DLD1 (cell line): ENCODE measurements around the gene NDE1.

Source experiments
- in situ Hi-C: cut with HindIII; loops from 2 replicates; pipeline ENCODE4 v1.10.0; 2017; ENCODE audit warnings: low sequenced_read_pairs

The NDE1 gene

DNA sequence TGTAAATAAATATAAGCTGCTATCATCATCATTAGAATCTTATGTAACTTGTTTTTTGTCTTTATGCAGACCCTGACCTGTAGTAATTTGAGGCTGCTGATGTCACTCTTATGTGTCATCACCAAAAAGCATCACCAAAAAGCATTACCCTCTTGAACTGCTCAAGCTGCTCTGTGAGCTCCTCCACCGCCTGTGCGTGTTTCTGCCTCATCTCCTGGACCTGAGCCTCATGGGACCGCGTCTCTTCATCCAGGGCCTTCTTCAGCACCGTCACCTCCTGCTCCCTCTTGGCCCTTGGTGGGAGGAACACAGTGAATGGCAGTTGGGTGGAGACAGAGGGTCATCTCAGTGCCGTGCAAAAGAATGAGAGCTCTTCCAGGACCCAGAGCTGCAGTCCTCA lies 82.4 kb downstream of the NDE1 start:
- in situ Hi-C loops, result no loop called here

DNA sequence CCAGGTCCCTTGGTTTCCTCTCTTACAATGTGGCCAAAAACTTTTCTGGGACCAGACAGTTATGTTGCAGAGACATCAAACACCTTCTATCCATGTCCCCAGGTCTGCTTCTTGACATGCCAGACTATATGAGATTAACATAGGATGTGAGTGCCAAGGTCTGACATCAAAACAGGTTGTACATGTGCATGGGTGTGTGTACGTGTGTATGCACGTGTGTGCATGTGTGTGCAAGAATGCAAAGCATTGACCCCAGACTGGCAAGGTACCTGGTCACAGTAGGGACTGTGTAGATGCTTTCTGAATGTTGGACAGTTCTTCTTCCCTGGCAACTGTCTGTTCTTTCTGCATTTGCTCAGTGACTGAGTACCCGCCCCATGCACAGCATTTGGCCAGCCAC lies 85.6 kb downstream of the NDE1 start:
- in situ Hi-C loops, result no loop called here

DNA sequence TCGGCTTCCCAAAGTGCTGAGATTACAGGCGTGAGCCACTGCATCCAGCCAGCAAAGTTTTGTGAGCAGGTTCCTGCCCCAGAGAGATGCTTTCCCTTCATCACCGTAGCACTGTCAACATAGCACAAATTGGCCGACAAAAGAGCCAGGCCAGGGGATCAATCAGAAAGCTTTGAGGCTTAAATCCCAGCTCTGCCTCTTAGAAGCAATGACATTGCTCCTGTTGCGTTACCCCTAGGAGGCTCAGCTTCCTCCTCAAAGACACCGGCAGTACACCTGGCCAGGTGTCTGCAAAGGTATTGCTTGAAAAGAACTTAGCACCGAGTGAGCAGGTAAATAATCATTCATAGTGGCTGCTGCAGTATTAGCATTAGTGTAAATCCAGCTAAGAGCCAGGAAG lies 86.5 kb downstream of the NDE1 start:
- in situ Hi-C loops, result no loop called here

DNA sequence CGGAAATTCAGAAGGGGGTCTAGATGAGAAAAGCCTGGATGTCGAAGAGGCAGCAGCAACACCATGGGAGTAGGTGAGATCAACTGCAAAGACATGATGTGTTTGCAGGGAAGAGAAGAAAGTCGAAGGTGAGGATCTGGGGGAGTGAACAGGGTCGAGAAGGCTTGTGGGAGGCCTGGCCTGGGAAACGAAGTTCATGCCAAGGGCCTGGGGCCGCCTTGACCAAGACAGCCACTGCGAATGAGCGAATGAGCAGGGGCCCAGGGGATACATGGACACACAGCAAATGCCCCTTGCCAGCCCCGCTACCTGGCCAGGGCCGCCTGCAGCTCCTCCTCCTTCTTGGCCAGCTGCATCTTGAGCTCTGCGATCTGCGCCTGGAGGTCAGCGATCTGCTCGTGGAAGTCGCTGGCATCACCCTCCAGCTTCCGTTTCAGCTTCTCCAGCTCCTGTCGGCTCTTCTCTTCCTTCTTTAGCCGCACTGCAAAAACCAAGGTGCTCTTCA lies 87.1 kb downstream of the NDE1 start:
- in situ Hi-C loops, result no loop called here

DNA sequence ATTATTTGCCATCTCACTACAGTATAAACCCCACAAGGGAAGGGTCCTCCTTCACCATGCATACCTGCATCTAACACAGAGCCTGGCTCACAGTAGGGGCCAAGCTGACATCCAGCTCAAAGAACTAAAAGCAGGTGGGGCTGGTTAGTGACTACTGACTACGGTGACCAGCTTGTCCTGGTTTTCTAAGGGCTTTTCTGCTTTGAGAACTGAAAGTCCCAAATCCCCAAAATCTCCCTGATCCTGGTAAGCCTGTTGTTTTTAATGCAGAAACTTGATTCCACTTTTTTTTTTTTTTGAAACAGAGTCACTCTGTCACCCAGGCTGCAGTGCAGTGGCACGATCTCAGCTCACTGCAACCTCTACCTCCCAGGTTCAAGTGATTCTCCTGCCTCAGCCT lies 89.4 kb downstream of the NDE1 start:
- in situ Hi-C loops, result no loop called here

DNA sequence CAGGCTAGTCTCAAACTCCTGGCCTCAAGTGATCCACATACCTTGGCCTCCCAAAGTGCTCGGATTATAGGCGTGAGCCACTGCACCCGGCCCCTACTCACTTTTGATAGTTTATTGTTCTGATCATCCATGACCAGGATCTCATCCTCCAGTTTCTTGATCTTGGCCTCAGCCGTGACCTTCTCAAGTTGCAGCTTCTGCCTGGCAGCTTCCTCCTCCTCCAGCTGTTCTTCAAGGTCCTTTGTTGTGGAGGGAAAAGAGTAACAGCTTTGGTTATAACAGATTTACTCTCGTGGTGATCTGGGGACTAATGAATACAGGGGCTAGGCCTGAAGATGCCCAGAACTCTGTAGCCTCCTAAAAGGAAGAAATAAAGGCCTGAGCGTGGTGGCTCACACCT lies 89.9 kb downstream of the NDE1 start:
- in situ Hi-C loops, result no loop called here

DNA sequence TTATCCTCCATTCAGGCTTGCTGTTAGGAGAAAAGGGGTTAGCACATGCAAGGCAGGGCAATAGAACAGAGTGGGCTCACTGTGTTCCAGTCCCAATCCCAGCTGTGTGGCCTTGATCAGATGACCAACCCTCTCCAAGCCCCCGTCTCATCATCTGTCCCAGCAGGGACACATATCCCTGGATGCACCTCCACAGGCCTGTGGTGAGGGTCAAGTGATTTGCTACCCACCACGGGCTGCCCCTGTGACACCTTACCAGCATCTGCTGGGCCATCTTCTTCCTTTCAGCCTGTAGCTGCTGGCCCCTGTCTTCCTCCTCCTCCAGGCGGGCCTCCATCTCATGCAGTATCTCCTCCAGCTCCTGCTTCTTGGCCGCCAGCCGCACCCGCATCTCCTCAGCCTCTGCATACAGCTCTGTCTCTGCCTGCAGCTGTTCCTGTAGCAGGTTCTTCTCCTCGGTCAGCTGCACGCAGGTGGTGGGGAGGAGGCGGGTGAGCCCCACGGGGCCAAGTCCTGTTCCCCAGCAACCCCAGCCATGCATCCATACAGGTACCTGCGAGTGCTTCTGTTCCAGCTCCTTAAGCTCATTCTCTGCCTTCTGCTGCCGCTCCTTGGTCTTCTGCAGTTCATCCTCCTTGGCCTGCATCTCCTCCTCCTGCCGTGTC lies 91.3 kb downstream of the NDE1 start:
- in situ Hi-C loops, result no loop called here

DNA sequence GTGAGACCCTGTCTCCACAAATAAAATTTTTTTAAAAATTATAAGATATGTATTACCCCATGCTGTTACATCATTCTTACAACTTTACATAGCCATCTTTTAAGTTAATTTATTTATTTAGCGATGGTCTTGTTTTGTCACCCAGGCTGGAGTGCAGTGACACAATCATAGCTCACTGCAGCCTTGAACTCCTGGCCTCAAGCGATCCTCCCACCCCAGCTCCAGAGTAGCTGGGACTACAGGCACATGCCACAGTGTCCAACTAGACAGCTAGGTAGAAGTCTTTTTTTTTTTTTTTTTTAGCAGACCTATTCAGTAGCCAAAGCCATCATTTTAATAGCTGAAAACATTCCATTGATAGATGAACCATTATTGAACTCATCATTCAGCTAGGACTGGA lies 92.7 kb downstream of the NDE1 start:
- in situ Hi-C loops, result no loop called here

DNA sequence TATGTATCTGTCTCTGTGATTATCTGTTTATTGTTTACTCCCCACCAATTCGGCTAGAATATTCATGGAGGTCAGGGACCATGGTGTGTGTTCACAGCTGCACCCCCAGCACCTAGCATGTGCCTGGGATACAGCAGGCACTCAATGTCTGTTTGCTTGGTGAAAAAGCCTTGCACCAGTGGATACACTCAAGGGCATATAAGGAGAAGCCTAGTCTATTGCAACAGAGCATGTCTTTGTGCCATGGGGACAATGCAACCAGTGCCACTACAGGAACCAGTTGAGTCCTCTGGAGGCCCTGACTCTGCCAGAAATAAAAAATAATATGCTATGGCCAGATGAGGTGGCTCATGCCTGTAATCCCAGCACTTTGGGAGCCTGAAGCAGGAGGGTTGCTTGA lies 93.6 kb downstream of the NDE1 start:
- in situ Hi-C loops, result no loop called here

DNA sequence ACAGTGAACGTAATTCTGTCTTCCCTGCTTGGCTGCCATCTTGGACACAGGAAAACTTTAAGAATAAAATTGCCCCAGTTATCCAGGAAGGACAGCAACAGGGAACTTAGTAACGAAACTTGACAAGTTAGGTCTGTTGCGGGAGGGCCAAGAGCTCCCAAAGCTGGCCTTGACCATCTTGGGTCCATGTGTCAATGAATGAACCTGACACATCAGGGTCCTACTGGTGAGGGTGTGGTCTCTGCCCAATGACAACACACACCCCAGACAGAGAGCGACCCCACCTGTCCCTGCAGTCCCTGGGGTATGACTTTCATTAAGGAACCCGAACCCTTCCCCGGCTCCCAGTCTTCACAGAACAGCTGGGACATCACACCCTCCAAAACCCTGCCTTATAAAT lies 96.3 kb downstream of the NDE1 start:
- in situ Hi-C loops, result no loop called here

DNA sequence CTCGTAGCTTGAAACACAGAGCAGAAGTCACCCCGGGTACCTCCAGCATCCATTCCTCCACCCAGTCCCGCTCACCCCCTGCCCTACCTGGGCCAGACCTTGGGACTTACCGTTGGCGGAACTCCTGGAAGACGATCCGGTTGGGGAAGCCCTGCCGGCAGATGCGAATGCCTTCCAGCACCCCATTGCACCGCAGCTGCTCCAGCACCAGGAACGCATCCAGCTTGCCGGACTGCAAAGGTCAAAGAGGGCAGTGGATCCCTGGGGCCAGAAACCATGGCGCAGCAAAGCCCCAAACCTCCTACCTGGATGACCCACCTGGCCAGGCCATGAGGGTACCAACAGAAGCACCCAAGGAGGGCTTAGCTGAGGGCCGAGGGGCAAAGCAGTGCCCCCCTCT lies 97.9 kb downstream of the NDE1 start:
- in situ Hi-C loops, result no loop called here

DNA sequence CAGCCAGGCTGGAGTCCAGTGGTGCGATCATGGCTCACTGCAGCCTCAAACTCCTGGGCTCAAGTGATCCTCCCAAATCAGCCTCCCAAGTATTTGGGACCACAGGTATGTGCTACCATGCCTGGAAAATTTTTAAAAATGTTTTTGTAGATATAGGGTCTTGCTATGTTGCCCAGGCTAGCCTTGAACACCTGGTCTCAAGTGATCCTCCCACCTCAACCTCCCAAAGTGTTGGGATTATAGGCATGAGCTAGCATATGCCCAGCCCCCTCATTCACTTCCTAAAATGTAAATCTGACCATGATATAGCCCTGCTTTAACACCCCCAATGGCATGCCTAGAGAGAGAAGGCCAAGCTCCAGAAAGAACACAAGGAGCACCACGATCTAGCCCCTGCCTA lies 98.6 kb downstream of the NDE1 start:
- in situ Hi-C loops, result no loop called here

DNA sequence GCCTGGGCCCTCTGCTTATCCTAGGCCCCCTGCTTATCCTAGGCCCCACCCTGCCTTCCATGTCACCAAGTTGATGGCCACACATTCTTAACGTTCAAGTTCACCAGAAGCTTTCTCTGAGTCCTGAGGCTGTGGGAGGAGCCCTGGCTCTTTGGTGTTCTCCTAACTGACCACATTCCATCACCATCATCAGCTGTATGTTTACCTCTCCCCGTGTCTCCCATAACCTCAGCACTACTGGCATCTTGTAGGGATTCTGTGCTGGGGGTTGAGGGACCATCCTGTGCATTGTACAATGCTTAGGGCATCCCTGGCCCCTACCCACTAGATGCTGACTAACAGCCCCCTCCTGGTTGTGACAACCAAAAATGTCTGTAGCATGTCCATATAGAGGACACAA lies 99.3 kb downstream of the NDE1 start:
- in situ Hi-C loops, result no loop called here

DNA sequence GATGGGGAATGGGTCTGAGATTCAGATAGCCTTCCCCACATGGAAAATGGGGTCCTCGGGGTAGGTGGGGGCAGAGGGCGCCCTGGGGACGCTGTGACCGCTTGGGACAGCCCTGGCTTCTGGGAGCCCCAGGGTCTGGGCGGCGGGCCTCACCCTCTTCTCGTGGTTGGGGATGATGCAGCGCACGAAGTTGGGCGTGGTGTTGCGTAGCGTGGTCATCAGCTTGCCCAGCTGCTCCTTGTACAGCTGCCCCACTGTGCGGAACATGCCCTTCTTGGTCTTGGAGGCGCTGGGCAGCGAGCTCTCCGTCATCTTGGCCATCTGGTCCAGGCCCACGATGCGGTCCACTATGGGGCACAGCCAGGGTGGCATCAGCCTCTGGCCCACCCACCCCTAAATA lies 99.9 kb downstream of the NDE1 start:
- in situ Hi-C loops, result no loop called here

DNA sequence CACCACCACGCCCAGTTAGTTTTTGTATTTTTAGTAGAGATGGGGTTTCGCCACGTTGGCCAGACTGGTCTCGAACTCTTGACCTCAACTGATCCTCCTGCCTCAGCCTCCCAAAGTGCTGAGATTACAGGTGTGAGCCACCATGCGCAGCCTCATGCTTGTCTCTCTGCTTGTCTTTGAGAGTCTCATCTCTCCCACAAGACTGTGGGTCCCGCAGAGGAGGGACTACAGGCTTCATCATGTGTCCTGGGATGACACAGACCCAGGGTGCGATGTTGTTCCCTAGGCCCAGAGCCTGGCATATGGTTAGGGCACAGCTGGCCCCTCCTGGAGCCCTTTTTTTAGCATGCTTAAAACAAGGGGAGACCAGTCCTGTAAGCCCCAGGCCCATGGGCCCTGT lies 101.9 kb downstream of the NDE1 start:
- in situ Hi-C loops, result no loop called here

DNA sequence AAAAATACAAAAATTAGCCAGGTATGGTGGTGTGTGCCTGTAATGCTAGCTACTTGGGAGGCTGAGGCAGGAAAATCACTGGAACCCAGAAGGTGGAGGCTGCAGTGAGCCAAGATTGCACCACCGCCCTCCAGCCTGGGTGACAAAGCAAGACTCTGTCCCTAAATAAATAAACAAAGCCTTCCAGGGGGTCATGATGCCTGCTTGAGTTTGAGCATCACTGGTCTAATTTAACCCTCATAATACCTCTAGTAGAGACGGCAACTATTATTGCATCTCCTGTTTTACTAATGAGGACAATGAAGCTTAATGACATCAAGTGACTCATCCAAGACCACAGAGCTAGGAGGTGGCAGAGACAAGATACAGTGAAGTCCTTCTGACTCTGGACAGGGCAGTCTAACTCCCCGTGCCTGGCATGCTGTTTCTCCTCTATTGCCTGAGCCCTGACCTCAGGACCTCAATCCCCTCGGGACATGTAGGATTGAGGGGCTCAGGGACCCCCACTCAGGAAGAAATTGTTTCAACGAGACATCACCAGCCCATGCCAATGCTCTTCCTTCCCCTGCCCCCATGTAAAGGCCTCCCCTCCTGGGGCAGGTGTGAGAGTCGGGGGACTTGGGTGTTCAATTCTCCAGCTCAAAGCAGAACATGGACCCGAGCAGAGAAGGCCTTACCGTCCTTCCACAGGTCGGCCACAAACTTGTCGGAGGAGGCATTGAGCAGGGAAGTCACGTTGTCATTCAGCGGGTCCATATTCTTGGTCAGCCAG lies 102.9 kb downstream of the NDE1 start:
- in situ Hi-C loops, result no loop called here

DNA sequence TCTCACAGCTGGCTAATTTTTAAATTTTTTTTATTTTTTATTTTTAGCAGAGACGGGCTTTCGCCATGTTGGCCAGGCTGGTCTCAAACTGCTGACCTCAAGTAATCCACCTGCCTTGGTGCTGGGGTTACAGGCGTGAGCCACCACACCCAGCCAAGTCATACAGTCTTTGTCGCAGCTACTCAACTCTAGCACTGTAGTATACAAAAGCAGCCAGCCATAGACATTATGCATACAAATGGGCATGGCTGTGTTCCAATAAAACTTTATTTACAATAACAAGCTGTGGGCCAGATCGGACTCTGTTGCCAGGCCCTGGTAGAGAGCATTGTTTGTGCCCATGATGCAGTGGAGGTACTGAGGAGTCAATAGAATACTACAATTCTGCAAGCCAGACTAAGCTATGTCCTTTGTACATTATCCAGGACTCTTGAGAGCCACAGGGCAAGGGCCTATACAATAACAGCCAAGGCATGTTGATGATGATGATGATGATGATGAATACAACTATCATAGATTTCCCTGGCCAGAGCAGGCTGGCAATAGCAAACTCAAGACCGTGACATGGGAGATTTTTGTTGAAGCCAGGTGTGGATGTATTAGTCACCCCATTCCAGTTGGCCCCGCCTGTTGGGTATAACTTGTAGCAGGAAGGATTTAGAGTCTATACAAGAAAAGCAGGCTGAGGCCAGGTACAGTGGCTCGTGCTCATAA lies 104.9 kb downstream of the NDE1 start:
- in situ Hi-C loops, result no loop called here

DNA sequence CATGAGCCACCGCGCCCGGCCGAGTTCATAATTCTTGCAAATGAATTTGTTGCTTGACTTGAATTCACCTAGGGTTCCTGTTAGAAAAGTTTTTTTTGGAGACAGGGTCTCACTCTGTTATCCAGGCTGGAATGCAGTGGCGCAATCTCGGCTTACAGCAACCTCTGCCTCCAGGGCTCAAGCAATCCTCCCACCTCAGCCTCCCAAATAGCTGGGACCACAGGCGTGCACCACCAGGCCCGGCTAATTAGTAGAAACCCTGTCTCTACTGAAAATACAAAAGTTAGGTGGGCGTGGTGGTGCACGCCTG lies 107.0 kb downstream of the NDE1 start:
- in situ Hi-C loops, result no loop called here

DNA sequence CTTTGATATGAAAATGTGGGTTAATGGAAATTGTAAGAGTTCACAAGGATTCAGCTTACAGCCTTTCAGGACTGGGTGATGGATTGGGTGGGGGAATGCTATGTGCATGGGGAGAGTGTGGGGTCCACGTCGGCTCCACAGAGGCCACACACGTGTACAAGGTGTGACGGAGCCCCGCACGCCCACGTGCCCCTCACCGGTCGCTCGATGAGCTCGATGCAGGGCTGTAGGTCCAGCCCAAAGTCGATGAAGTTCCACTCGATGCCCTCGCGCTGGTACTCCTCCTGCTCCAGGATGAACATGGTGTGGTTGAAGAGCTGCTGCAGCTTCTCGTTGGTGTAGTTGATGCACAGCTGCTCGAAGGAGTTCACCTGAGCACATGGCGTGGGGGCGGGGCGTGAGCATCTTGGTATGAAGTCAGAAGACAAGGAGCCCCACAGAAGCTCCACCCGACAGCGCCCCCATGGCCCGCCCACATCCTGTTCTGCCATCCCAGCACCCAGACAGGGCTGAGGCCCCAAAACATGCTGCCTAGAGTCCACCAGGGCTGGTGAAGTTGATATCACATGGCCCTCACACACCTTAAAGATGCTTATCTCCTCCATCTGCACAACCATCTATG lies 107.7 kb downstream of the NDE1 start:
- in situ Hi-C loops, result no loop called here

DNA sequence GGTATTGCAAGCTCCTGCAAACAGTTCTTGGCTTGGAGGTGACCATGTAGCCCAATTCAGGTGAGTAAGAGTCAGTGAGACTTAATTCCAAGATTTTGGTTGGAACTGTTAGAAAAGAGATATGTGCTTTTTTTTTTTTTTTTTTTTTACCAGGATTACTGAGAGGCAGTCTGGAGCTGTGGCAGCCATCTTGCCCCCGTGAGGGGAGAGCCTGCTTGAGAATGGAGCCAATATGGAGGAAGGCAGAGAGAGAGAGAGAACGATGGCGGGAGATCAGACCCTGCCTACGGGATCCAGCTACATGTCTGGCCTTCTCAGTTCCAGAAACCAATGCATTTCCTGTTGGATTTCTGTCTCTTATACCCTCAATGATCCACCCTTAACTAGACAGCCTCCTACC lies 109.0 kb downstream of the NDE1 start:
- in situ Hi-C loops, result no loop called here

DNA sequence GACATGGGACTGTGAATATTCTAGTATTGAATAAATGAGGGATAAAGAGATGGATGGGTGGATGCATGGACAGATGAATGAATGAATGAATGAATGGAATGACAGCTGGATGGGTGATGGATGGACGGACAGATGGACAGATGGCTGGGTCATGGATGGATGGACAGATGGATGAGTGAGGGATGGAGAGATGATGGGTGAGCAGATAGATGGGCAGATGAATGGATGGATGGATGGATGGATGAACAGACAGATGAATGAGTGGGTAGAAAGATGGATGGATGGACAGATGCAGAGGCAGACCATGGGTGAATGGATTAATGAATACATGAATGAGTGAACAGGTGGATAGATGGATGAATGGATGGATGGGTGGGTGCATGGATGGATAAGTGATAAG lies 110.1 kb downstream of the NDE1 start:
- in situ Hi-C loops, result no loop called here

DNA sequence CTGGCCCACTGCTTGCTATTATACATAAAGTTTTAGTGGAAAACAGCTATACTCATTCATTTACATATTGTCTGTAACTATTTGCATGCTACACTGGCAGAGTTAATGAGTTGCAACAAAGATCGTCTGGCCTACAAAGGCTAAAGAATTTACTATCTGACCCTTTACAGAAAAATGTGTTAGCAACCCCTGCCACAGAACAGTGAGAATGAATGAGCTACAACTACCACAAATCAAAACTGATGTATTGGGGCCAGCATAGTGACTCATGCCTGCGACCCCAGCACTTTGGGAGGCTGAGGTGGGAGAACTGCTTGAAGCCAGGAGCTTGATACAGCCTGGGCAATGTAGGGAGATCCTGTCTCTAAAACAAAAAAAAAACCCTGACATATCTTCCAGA lies 114.1 kb downstream of the NDE1 start:
- in situ Hi-C loops, result no loop called here
